ENCODE results near the gene E2F1. TPM values are rescaled to one million over a fixed set of nuclear protein-coding genes. Genes with fewer than 3 reads are reported as not detected.
A peak's percentile ranks its signal among the peaks of the same experiment; 100 is the strongest.
"Not testable (repeated sequence)": the region's sequence is repeated elsewhere in the genome, so short reads cannot be mapped to it uniquely, and the experiment has no call there.

The E2F1 gene
- total RNA-seq, 1 experiment from 2014 or later, result 20.7 TPM

- no peak for DNase-seq (ENCODE audit: low read depth)
Observed at GRCh38 chr20:33710681-33711445, 24.7 kb upstream of the E2F1 start.

- no peak for DNase-seq (ENCODE audit: low read depth)
Observed at GRCh38 chr20:33709905-33710541, 23.8 kb upstream of the E2F1 start.

- no peak for DNase-seq (ENCODE audit: low read depth)
Observed at GRCh38 chr20:33709398-33709797, 23.2 kb upstream of the E2F1 start.

GRCh38 chr20:33707668-33708067 is 21.5 kb upstream of the E2F1 start:
- DNase-seq (ENCODE audit: low read depth), result no peak

- DNase-seq (ENCODE audit: low read depth), result no peak
Observed at GRCh38 chr20:33704197-33704924, 18.2 kb upstream of the E2F1 start.

- DNase-seq (ENCODE audit: low read depth), result no peak
Observed at GRCh38 chr20:33703498-33704137, 17.4 kb upstream of the E2F1 start.

- DNase-seq (ENCODE audit: low read depth), result no peak
Observed at GRCh38 chr20:33702861-33703260, 16.7 kb upstream of the E2F1 start.

GRCh38 chr20:33701629-33702450 is 15.7 kb upstream of the E2F1 start:
- DNase-seq (ENCODE audit: low read depth), result no peak

- not testable (repeated sequence) for DNase-seq (ENCODE audit: low read depth)
Observed at GRCh38 chr20:33700696-33701441, 14.7 kb upstream of the E2F1 start.

GRCh38 chr20:33698966-33699365 is 12.8 kb upstream of the E2F1 start:
- DNase-seq (ENCODE audit: low read depth), result not testable (repeated sequence)

- DNase-seq (ENCODE audit: low read depth), result peak; percentile 49
Observed at GRCh38 chr20:33697129-33697528, 10.9 kb upstream of the E2F1 start.

- no peak for DNase-seq (ENCODE audit: low read depth)
Observed at GRCh38 chr20:33696448-33696847, 10.3 kb upstream of the E2F1 start.

- no peak for DNase-seq (ENCODE audit: low read depth)
Observed at GRCh38 chr20:33694639-33695012, 8.4 kb upstream of the E2F1 start.

- no peak for DNase-seq (ENCODE audit: low read depth)
Observed at GRCh38 chr20:33693741-33694638, 7.8 kb upstream of the E2F1 start.

GRCh38 chr20:33693289-33693688 is 7.1 kb upstream of the E2F1 start:
- DNase-seq (ENCODE audit: low read depth), result no peak

GRCh38 chr20:33689973-33690372 is 3.8 kb upstream of the E2F1 start:
- peak; percentile 85 for DNase-seq (ENCODE audit: low read depth)

- no peak for DNase-seq (ENCODE audit: low read depth)
Observed at GRCh38 chr20:33689493-33689892, 3.3 kb upstream of the E2F1 start.

GRCh38 chr20:33688938-33689424 is 2.8 kb upstream of the E2F1 start:
- DNase-seq (ENCODE audit: low read depth), result no peak

Data from Daoy (cell line).